ENCODE results near the gene TRIM44. TPM values are rescaled to one million over a fixed set of nuclear protein-coding genes. Genes with fewer than 3 reads are reported as not detected.

TRIM44 gene
- total RNA-seq, 4 donors from 2014 or later = 24.6 to 54.2 (median 35.8) TPM

DNA sequence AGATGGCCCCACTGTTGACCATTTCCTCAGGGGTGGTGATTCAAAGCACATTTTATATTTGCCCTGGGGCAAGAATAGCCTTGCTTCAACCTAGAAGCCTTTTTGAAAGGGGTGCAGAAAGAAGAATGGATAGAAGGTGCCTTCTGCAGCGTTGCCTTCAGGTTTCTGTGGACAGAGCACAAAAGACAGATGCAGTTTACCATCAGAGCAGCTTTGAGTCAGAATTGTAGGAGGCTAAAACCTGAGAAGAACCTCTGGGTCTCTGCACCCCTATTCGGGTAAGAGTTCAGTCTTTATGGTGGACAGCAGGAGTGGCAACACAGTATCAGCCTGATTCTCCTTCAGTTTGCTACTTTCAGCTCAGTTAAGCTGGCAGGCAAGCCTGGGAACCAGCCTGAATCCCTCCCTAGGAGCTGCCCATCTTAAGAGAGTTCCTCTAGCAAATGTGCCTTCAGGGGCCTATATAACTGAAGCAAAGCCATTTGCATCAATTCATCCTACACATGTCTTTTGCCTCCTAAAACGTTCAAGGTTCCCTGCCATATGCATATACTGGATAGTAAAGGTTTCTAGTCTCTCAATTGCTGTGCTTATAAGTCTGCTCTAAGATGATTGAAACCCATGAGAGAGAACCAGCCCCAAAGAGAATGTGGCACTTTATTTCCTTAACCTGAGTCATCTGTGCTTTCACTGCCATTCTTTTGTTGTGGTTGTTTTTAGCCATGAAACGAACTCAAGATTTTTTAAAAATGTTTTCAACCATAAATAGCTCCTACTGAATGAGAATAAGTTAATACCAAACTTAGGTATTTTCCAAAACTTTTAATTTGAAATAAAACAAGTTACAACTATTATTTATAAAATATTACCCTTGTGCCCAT lies 123.0 kb downstream of the TRIM44 start:
- Histone ChIP-seq H3K27me3 (no peaks in the 10 kb centered on the region), H3K27ac (no peak overlapping the region), H3K9me3 (no peaks in the 10 kb centered on the region), H3K4me1 (peaks cover 0 to 3% of the 10 kb centered on the region in 2 donors), H3K4me3 (replicated peaks in 1 of 3) (no peak overlapping the region), H3K36me3 (no peaks in the 10 kb centered on the region)
- 71 to 80% methylated on average over 4 of the region's 4 CpGs for WGBS, 2 donors
- no peak for DNase-seq
- TF ChIP-seq, protein P1, sequence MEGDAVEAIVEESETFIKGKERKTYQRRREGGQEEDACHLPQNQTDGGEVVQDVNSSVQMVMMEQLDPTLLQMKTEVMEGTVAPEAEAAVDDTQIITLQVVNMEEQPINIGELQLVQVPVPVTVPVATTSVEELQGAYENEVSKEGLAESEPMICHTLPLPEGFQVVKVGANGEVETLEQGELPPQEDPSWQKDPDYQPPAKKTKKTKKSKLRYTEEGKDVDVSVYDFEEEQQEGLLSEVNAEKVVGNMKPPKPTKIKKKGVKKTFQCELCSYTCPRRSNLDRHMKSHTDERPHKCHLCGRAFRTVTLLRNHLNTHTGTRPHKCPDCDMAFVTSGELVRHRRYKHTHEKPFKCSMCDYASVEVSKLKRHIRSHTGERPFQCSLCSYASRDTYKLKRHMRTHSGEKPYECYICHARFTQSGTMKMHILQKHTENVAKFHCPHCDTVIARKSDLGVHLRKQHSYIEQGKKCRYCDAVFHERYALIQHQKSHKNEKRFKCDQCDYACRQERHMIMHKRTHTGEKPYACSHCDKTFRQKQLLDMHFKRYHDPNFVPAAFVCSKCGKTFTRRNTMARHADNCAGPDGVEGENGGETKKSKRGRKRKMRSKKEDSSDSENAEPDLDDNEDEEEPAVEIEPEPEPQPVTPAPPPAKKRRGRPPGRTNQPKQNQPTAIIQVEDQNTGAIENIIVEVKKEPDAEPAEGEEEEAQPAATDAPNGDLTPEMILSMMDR (IDR thresholded peaks at IDR 0.05) = no peak
- TF ChIP-seq POLR2A (IDR thresholded peaks at IDR 0.05) = no peak
- intact Hi-C loops (cut with DNase I) = no loop called here

DNA sequence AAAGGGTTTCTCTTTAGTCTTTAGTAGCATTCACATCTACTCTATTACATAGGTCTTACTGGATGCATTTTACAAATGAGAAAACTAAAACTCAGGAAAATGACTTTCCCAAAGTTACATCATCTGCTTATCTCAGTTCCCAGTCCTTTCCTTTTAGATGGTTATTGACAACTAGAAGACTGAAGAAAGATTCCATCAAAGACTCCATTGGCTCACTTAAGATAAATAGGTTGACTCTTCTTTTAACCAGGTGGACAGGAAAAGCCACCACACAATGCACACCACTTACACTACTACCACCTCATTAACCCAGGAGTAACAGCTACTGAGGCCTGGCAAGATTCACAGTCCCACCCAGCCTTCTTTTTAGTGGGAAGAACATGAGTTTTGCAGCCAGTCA lies 123.6 kb downstream of the TRIM44 start:
- no peak overlapping the region for H3K27ac ChIP-seq
- H3K9me3 ChIP-seq = no peaks in the 10 kb centered on the region
- DNase-seq = no peak
- TF ChIP-seq, protein P1 (IDR thresholded peaks at IDR 0.05) = no peak
- no peak for TF ChIP-seq POLR2A (IDR thresholded peaks at IDR 0.05)
- H3K4me1 ChIP-seq = peaks cover 0 to 3% of the 10 kb centered on the region in 2 donors
- H3K36me3 ChIP-seq = no peaks in the 10 kb centered on the region
- intact Hi-C loops (cut with DNase I) = no loop called here
- no peaks in the 10 kb centered on the region for H3K27me3 ChIP-seq
- H3K4me3 ChIP-seq (replicated peaks in 1 of 3) = no peak overlapping the region

DNA sequence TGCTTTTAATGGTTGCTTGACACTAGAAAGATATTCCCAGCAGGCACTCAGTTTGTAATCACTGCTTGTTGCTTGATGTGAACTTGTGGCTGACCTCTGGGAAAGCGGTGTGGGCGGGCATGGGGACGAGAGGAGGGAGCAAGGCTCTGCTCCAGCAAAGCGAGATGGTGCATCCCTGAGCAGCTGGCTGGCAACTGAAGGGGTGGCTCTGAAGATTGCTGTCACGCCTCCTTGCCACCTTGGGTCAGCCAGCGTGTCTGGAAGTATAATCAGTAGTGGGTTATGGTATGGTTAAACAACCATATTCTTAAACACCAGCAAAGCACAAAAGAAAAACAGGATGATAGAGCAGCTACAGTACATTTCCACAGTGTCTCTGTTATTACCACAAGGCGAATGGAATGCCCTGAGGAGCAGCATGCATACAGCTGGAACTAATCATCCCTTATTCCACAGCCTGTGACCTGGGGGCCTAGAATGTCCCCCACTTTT lies 124.5 kb downstream of the TRIM44 start:
- Histone ChIP-seq H3K27ac (no peak overlapping the region), H3K27me3 (no peaks in the 10 kb centered on the region), H3K4me1 (peaks cover 0 to 3% of the 10 kb centered on the region in 2 donors), H3K9me3 (no peaks in the 10 kb centered on the region), H3K36me3 (no peaks in the 10 kb centered on the region), H3K4me3 (replicated peaks in 1 of 3) (no peak overlapping the region)
- WGBS, 2 donors = 82 to 96% methylated on average over 7 of the region's 7 CpGs
- no peak for DNase-seq
- intact Hi-C loops (cut with DNase I) = no loop called here
- no peak for TF ChIP-seq POLR2A (IDR thresholded peaks at IDR 0.05)
- TF ChIP-seq, protein P1 (IDR thresholded peaks at IDR 0.05) = no peak

DNA sequence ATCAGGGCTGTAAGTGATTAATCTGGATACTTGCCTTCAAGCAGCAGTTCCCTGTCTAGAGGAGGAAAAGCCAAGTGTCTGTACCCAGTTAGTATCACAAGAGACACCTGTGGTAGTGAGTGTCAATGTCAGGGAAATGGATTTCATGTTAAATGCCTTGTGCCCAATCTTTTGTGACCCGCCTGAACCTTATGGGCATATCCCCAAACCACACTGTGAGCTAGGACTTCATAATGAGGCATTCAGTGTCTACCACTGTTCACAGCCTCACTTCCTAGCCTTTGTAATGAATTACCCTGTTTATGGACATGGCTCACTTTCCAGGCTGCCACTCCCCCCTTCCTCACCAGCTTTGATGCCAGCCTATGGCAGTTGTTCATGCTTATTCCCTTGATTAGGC lies 125.1 kb downstream of the TRIM44 start:
- 100% methylated on average over 1 of the region's 1 CpG for WGBS, 2 donors
- no peaks in the 10 kb centered on the region for H3K27me3 ChIP-seq
- H3K4me3 ChIP-seq (replicated peaks in 1 of 3) = no peak overlapping the region
- H3K36me3 ChIP-seq = no peaks in the 10 kb centered on the region
- TF ChIP-seq, protein P1 (IDR thresholded peaks at IDR 0.05) = no peak
- TF ChIP-seq POLR2A (IDR thresholded peaks at IDR 0.05) = no peak
- peaks cover 0 to 3% of the 10 kb centered on the region in 2 donors for H3K4me1 ChIP-seq
- intact Hi-C loops (cut with DNase I) = no loop called here
- no peaks in the 10 kb centered on the region for H3K9me3 ChIP-seq
- no peak overlapping the region for H3K27ac ChIP-seq
- DNase-seq = no peak

Data from thyroid gland (tissue), 4 donors.